Measurements from ENCODE around the gene UBTD2. TPM values are rescaled to one million over a fixed set of nuclear protein-coding genes. Genes with fewer than 3 reads are reported as not detected.

The UBTD2 gene
- 0.12 and 0.19 TPM in 2 replicates for total RNA-seq (2011; cell fraction: chromatin; rRNA removed; ENCODE audit: low replicate concordance)
- 0.13 TPM in 1 of 2 replicates, not detected in the other for total RNA-seq (2011; cell fraction: nucleolus; rRNA removed)
- total RNA-seq (2011; cell fraction: nucleoplasm; rRNA removed): 0.15 TPM in 1 of 2 replicates, not detected in the other
- total RNA-seq (2014; rRNA removed) (0.08 and 0.23 TPM in 2 replicates), total RNA-seq (2014; rRNA removed; fragmentation: Illumina TruSeq; extraction: Trizol) (0.15 and 0.19 TPM in 2 replicates), total RNA-seq (2015; rRNA removed; fragmentation: Illumina TruSeq; extraction: Trizol) (0.07 and 0.08 TPM in 2 replicates), total RNA-seq (2021) (0.16 and 0.22 TPM in 2 replicates), polyA plus RNA-seq (2011; rRNA removed) (0.23 and 0.46 TPM in 2 replicates), polyA plus RNA-seq (2014; fragmentation: Illumina TruSeq; extraction: Trizol) (0.12 and 0.18 TPM in 2 replicates), polyA plus RNA-seq (2014; fragmentation: Nextera tagmentation; extraction: Ambion mirVana) (under 1 TPM in 1 of 2 experiments, not detected in 1; 0.01 TPM), polyA plus RNA-seq (2014; rRNA removed) (0.03 and 0.18 TPM in 2 replicates), polyA minus RNA-seq (2011; rRNA and poly(A)+ RNA removed) (0.18 and 0.46 TPM in 2 replicates), Bru-seq, nascent RNA (percentile 31 among the genes with signal in this experiment), BruChase-seq, experiment 1, labeled RNA remaining after a 2-hour chase (percentile 19 among the genes with signal in this experiment), BruChase-seq, experiment 2, labeled RNA remaining after a 6-hour chase (percentile 23 among the genes with signal in this experiment)
- polyA plus RNA-seq (2011; cell fraction: cytosol; rRNA removed): 0.03 and 0.22 TPM in 2 replicates
- polyA plus RNA-seq (2011; cell fraction: nucleus; rRNA removed): 0.04 and 0.11 TPM in 2 replicates
- 0.10 and 0.17 TPM in 2 replicates for polyA plus RNA-seq (2012)
- 0.29 and 0.64 TPM in 2 replicates for polyA minus RNA-seq (2011; cell fraction: cytosol; rRNA and poly(A)+ RNA removed)
- polyA minus RNA-seq (2011; cell fraction: nucleus; rRNA and poly(A)+ RNA removed): 0.13 TPM in 1 of 2 replicates, not detected in the other
- long read RNA-seq, experiment 1, partial matches to known transcripts: 0 of 1 reads
- long read RNA-seq, experiment 1, other reads (novel, unspliced or antisense): 1 of 1 reads
- long read RNA-seq, experiment 2, partial matches to known transcripts: 0 of 1 reads
- long read RNA-seq, experiment 2, other reads (novel, unspliced or antisense): 1 of 1 reads
- long read RNA-seq, experiment 3, partial matches to known transcripts: 0 of 1 reads
- long read RNA-seq, experiment 3, other reads (novel, unspliced or antisense): 1 of 1 reads

- peak; percentile 92 for ATAC-seq
- no peaks in the 10 kb centered on the region for H3K36me3 ChIP-seq (ENCODE audit: control insufficient read depth, insufficient read depth, low read length)
- H3K4me1 ChIP-seq (replicated peaks in 1 of 2; ENCODE audit: control insufficient read depth in 2 of 2, insufficient read depth in 2 of 2, low read length in 2 of 2): peaks cover 2 to 16% of the 10 kb centered on the region in 2 experiments; a peak in 2 of 5 replicates
- in situ Hi-C loops (cut with MboI): no loop called here
- no TSS peak for BruUV-seq (replicated peaks)
- FAIRE-seq: no peak
- WGBS (ENCODE audit: insufficient coverage, low coverage, missing lambda C conversion rate): 6% methylated on average over 26 of the region's 87 CpGs
- POLR2A ChIA-PET: interaction anchor here (1.3 kb wide), 1 partner anchor 10 kb away, joined by 3 read pairs; no protein-coding TSS in a partner anchor
- DNase-seq (ENCODE audit: extremely low read depth in 1 of 4, low spot score in 3 of 4): peak; percentile 70 to 84 (median 82)
- H3K9ac ChIP-seq (ENCODE audit: insufficient read depth in 1 of 2, low read depth in 2 of 2, low read length in 2 of 2): peak within 1 kb of the TSS in 1 of 2 experiments; percentile 83; a peak in 2 of 4 replicates
- H3K4me2 ChIP-seq (ENCODE audit: insufficient read depth, low read length): peak within 1 kb of the TSS; percentile 26
- CTCF ChIA-PET (ENCODE audit: low intra/inter-chr PET ratio): interaction anchor here (0.6 kb wide), 1 partner anchor 223 kb away, joined by 3 read pairs; no protein-coding TSS in a partner anchor
- no peaks in the 10 kb centered on the region for H3K9me1 ChIP-seq (ENCODE audit: control insufficient read depth, insufficient read depth, low read length)
- intact Hi-C loops (cut with micrococcal nuclease): no loop called here
- peak within 1 kb of the TSS; percentile 45 for H3K4me3 ChIP-seq
- no peak within 1 kb of the TSS for H3K27ac ChIP-seq (ENCODE audit: extremely low read depth, low read depth, low read length)
- peak within 1 kb of the TSS; percentile 58; the same call in 1 of the 2 replicates for H2AFZ ChIP-seq (ENCODE audit: low read depth, low read length)
- peaks cover 14 to 37% of the 10 kb centered on the region in 2 experiments for H3K27me3 ChIP-seq (ENCODE audit: control insufficient read depth in 2 of 2, insufficient read depth in 2 of 2, low read length in 2 of 2)
- H4K20me1 ChIP-seq (replicated peaks; ENCODE audit: control insufficient read depth, insufficient read depth, low read length): peaks cover 5% of the 10 kb centered on the region
- H3K9me3 ChIP-seq (replicated peaks; ENCODE audit: control insufficient read depth, insufficient read depth, low read depth, low read length): no peaks in the 10 kb centered on the region
- H3K79me2 ChIP-seq (ENCODE audit: control insufficient read depth, insufficient read depth, low read length): no peaks in the 10 kb centered on the region
- TF ChIP-seq E2F6 (IDR thresholded peaks at IDR 0.05; ENCODE audit: borderline replicate concordance in 1 of 2, extremely low read depth in 1 of 2, insufficient read depth in 1 of 2, insufficient read length in 1 of 2, low read depth in 1 of 2, low read length in 1 of 2, poor library complexity in 1 of 2, severe bottlenecking in 1 of 2): peak in 1 of 2 experiments; percentile 30
- TF ChIP-seq NCOA6 (IDR thresholded peaks at IDR 0.05): peak; percentile 48; the same call in 1 of the 2 replicates
- TF ChIP-seq JUND (IDR thresholded peaks at IDR 0.05; ENCODE audit: borderline replicate concordance, low read depth, low read length): no peak
- TF ChIP-seq JUND (tag; IDR thresholded peaks at IDR 0.05; ENCODE audit: borderline replicate concordance, low read depth, low read length): no peak
- TF ChIP-seq YBX1 (IDR thresholded peaks at IDR 0.05): no peak
- TF ChIP-seq PHF8 (IDR thresholded peaks at IDR 0.05; ENCODE audit: borderline replicate concordance, low read length): peak; percentile 16; the same call in 1 of the 2 replicates
- peak in 1 of 2 experiments; percentile 3; a peak in 1 of 4 replicates for TF ChIP-seq UBTF (IDR thresholded peaks at IDR 0.05; ENCODE audit: borderline replicate concordance in 1 of 2, low read depth in 2 of 2, low read length in 2 of 2)
- TF ChIP-seq HDAC8 (tag; IDR thresholded peaks at IDR 0.05): no peak
Measured at GRCh38 chr5:172283020-172283861, at the start of gene UBTD2. Gene UBTD2 (minus strand): TSS chr5:172283764. CDS start chr5:172283665, 99 bp downstream.
